Adrenal gland (tissue), 12 donors: ENCODE measurements around the gene CDIP1. TPM values are rescaled to one million over a fixed set of nuclear protein-coding genes. Genes with fewer than 3 reads are reported as not detected.

Experiments used
- DNase-seq, 7 donors: peaks; one replicate each; pipeline ENCODE4 v3.0.0-alpha.2; 2019 to 2020
- H3K27ac ChIP-seq, 5 donors: fragments of 200-600 bp; sonication (generic) in 4 of 5; 1 replicate in 3 of 5; 2 replicates in 2 of 5; pipeline versions ENCODE4 v1.5.1 to v1.8.0; 2016 to 2020; ENCODE audit warnings: mild to moderate bottlenecking in 1 of 5
- H3K27me3 ChIP-seq: fragments of 200-600 bp; 2 replicates; pipeline ENCODE4 v1.8.0; 2021
- H3K36me3 ChIP-seq, 2 donors: fragments of 200-600 bp; replicated peaks in 1 of 2; 1 replicate in 1 of 2; 2 replicates in 1 of 2; pipeline versions ENCODE4 v1.5.1 to v1.8.0; 2018 to 2022
- H3K4me1 ChIP-seq, 2 donors: fragments of 200-600 bp; replicated peaks in 1 of 2; 1 replicate in 1 of 2; 2 replicates in 1 of 2; pipeline versions ENCODE4 v1.5.1 to v1.8.0; 2018 to 2021
- H3K4me3 ChIP-seq, 4 donors: fragments of 200-600 bp; sonication (generic) in 3 of 4; one replicate each; pipeline ENCODE4 v1.5.1; 2016 to 2018
- H3K9me3 ChIP-seq, 3 donors: fragments of 200-600 bp; sonication (generic) in 1 of 3; replicated peaks in 1 of 3; 1 replicate in 2 of 3; 2 replicates in 1 of 3; pipeline versions ENCODE4 v1.5.1 to v1.8.0; 2016 to 2021
- POLR2A ChIP-seq, 2 donors: fragments of 450-650 bp; IDR thresholded peaks; one replicate each; pipeline ENCODE4 v1.6.1; 2017; ENCODE audit warnings: antibody characterized with exemption in 2 of 2, mild to moderate bottlenecking in 2 of 2, moderate library complexity in 1 of 2
- WGBS, 4 donors: extraction: QIAGEN DNeasy Blood & Tissue Kit in 2 of 4; methylation state at CpG; one replicate each; pipeline versions ENCODE4 v1.1.5 to v1.1.7; 2013 to 2017; 5-methylcytosine and 5-hydroxymethylcytosine counted together
- intact Hi-C, 2 donors: fragments of 100-400 bp; cut with DNase I; formaldehyde crosslinking; loops; one replicate each; pipeline versions ENCODE4 v1.14.1 to v1.15.0; 2022 to 2023
- polyA plus RNA-seq, 3 donors: library from polyadenylated mRNA; stranded (reverse); fragments of 200-250 nt in 2 of 3; fragments of 350-450 nt in 1 of 3; fragmentation: Illumina TruSeq in 1 of 3; extraction: RNeasy Lipid Tissue Mini Kit (QIAGEN cat#74804) in 1 of 3; gene quantifications; one replicate each; pipeline ENCODE4 v1.2.3, GENCODE V29; 2013 to 2014
- total RNA-seq, 9 donors: library from RNA; depleted of rRNA in 4 of 9; stranded (reverse); fragments of >200 nt in 4 of 9; fragments of 120-200 nt in 1 of 9; fragmentation: NEBNext Ultra II Directional in 1 of 9; extraction: Animal tissue kit (Norgen Biotek cat#: 25700) in 1 of 9; gene quantifications; one replicate each; pipeline versions ENCODE4 v1.1.0 to v1.2.4, GENCODE V29; 2013 to 2023
- TF ChIP-seq, protein P1 (sequence below), 6 experiments: fragments of 450-650 bp in 4 of 6; fragments of 200-600 bp in 2 of 6; sonication (generic) in 1 of 6; IDR thresholded peaks; 1 replicate in 5 of 6; 2 replicates in 1 of 6; pipeline versions ENCODE4 v1.5.1 to v1.8.0; 2016 to 2021; ENCODE audit warnings: antibody characterized with exemption in 6 of 6, mild to moderate bottlenecking in 2 of 6, moderate library complexity in 1 of 6
- donor health status: healthy with polysubstance abuse.
- donor health status: Bipolar disorder and iron deficiency.
- donor health status: DM: yes; HTN: yes; CAD: no.
- donor health status: DM: no; HTN: no; CAD: no.
- donor health status: DM: no; HTN: no; CAD: no.
- donor health status: DM: yes; HTN: yes; CAD: no.

The CDIP1 gene
- total and polyA plus RNA-seq, 12 donors = 23.6 to 68.0 (median 42.2) TPM

DNA sequence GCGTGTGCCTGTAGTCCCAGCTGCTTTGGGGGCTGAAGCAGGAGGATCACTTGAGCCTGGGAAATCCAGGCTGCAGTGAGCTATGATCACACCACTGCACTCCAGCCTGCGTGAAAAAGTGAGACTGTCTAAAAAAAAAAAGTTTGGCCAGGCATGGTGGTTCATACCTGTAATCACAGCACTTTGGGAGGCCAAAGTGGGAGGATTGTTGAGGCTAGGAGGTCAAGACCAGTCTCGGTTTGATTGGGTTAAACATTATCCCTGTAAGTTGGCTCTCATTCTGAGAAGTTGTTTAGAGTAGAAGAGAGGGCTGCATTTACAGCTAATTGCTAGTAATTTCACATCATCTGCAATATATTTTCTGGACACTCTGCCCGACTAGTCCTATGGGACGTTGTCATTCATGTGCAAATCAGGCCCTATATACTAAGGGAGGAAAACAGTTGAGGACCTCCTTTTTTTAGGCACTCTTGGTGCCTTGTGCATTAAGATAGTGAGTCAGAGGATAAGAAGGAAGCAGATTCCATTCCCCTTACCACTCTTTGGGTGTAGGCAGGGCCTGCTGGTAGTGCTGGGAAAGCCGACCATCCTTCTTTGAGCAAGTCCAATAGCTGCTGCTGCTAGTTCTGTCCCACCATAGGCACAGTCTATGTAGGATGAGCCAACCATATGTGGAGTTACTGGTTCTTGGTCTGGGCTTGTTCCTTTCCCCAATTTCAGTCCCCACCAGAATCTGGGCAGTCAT is 43.7 kb downstream of the CDIP1 start:
- 92 to 97% (median 93%) methylated on average over 6 of the region's 6 CpGs for WGBS, 4 donors

DNA sequence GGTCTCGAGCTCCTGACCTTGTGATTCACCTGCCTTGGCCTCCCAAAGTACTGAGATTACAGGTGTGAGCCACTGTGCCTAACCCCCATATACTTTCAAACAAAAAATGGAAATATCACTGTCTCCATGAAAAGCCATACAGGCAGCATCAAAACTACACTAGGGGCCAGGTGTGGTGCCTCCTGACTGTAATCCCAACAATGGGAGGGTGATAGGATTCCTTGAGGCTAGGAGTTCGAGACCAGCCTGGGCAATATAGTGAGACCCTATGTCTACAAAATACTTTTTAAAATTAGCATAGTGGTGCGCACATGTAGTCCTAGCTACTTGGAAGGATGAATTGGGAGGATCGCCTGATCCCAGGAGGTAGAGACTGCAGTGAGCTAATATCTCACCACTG is 46.7 kb downstream of the CDIP1 start:
- intact Hi-C loops = no loop called here
- H3K27me3 ChIP-seq = no peaks in the 10 kb centered on the region
- WGBS, 4 donors = 85 to 94% (median 87%) methylated on average over 4 of the region's 4 CpGs
- H3K4me3 ChIP-seq = no peak overlapping the region
- H3K9me3 ChIP-seq = no peaks in the 10 kb centered on the region
- no peak overlapping the region for H3K27ac ChIP-seq
- TF ChIP-seq, protein P1, sequence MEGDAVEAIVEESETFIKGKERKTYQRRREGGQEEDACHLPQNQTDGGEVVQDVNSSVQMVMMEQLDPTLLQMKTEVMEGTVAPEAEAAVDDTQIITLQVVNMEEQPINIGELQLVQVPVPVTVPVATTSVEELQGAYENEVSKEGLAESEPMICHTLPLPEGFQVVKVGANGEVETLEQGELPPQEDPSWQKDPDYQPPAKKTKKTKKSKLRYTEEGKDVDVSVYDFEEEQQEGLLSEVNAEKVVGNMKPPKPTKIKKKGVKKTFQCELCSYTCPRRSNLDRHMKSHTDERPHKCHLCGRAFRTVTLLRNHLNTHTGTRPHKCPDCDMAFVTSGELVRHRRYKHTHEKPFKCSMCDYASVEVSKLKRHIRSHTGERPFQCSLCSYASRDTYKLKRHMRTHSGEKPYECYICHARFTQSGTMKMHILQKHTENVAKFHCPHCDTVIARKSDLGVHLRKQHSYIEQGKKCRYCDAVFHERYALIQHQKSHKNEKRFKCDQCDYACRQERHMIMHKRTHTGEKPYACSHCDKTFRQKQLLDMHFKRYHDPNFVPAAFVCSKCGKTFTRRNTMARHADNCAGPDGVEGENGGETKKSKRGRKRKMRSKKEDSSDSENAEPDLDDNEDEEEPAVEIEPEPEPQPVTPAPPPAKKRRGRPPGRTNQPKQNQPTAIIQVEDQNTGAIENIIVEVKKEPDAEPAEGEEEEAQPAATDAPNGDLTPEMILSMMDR (IDR thresholded peaks at IDR 0.05) = no peak
- peaks cover 0 to 23% of the 10 kb centered on the region in 2 donors for H3K4me1 ChIP-seq
- peaks cover 0 to 4% of the 10 kb centered on the region in 2 donors for H3K36me3 ChIP-seq
- no peak for DNase-seq

More for the DNA sequence above, 43.7 kb downstream of the CDIP1 start:
- Histone ChIP-seq H3K27ac (peak overlapping the region in 1 of 5 donors; percentile 17), H3K4me3 (no peak overlapping the region), H3K4me1 (peaks cover 0 to 7% of the 10 kb centered on the region in 2 donors), H3K27me3 (no peaks in the 10 kb centered on the region), H3K9me3 (no peaks in the 10 kb centered on the region), H3K36me3 (no peaks in the 10 kb centered on the region)
- DNase-seq = no peak
- intact Hi-C loops = no loop called here
- TF ChIP-seq POLR2A (IDR thresholded peaks at IDR 0.05) = no peak
- TF ChIP-seq, protein P1 (IDR thresholded peaks at IDR 0.05) = no peak

DNA sequence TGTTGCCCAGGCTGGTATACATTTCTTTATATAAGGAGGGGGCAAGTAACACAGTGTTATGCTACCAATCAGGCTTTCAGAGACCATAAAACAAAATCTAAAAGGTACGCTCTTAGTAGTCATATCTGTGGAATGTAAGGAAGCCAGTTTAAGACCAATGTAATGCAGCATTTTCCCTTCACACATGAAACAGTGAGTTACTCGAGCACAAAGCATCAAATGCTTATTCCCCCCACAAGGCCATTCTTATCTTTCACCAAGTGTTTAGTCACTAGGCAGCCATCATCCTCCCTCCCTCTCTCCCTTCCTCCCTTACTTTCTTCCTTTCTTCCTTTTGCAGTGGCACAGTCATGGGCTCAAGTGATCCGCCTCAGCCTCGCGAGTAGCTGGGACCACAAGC is 49.5 kb downstream of the CDIP1 start:
- H3K36me3 ChIP-seq = peaks cover 0 to 20% of the 10 kb centered on the region in 2 donors
- no peaks in the 10 kb centered on the region for H3K27me3 ChIP-seq
- H3K27ac ChIP-seq = peak overlapping the region in 4 of 5 donors; percentile 35 to 82 (median 62)
- peaks cover 7 to 35% of the 10 kb centered on the region in 2 donors for H3K4me1 ChIP-seq
- H3K4me3 ChIP-seq = no peak overlapping the region
- TF ChIP-seq, protein P1 (IDR thresholded peaks at IDR 0.05) = no peak
- TF ChIP-seq POLR2A (IDR thresholded peaks at IDR 0.05) = peak in 1 of 2 donors; percentile 21
- intact Hi-C loops = no loop called here
- H3K9me3 ChIP-seq = no peaks in the 10 kb centered on the region
- 50 to 57% (median 53%) methylated on average over 5 of the region's 5 CpGs for WGBS, 4 donors
- peak in 2 of 7 donors; percentile 40 to 41 for DNase-seq

DNA sequence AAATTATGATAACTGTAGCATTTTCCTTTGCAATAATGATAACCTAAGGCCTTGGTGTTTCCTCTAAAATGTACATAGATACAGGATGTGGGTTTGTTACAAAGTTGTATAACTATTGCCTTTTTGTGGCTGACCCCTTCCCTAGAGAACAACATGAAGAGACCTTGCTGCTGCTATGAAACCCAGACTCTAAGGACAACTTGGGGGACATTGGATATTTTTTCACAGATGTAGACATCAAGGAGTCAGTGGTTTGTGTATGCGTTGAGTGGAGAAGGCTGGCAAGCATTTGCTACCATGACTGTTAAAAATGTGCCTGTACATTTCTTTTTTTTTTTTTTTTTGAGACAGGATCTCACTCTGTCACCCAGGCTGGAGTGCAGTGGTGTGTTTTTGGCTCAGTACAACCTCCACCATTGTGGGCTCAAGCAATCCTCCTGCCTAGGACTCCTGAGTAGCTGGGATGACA is 50.0 kb downstream of the CDIP1 start:
- Histone ChIP-seq H3K4me3 (no peak overlapping the region), H3K27me3 (no peaks in the 10 kb centered on the region), H3K9me3 (no peaks in the 10 kb centered on the region), H3K27ac (peak overlapping the region in 4 of 5 donors; percentile 35 to 82 (median 62)), H3K4me1 (peaks cover 7 to 35% of the 10 kb centered on the region in 2 donors), H3K36me3 (peaks cover 0 to 21% of the 10 kb centered on the region in 2 donors)
- intact Hi-C loops = no loop called here
- no peak for DNase-seq
- TF ChIP-seq, protein P1 (IDR thresholded peaks at IDR 0.05) = no peak
- TF ChIP-seq POLR2A (IDR thresholded peaks at IDR 0.05) = no peak
- 35 to 50% (median 43%) methylated on average over 1 of the region's 1 CpG for WGBS, 4 donors
